ENCODE results near the gene RALB.

The RALB gene

DNA sequence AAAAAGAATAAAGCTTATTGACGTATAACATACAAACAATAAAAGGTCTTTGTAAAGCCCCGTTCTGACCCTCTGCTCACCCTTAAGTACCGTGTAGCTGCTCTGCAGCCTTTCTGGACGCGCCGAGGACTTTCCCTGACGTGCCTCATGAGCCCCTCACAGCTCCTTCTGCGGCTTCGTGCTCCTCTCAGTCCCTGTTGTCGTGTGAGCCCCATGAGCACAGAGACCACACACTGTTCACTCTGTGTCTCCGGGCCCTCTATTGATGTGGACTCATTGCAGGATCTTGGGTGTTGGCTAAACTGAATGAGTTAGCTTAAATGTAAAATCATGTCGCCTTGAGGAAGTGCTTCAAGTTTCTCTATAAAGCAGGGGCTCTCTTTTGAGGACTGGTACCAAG lies 49.6 kb downstream of the RALB start:
- TF ChIP-seq, protein P1, sequence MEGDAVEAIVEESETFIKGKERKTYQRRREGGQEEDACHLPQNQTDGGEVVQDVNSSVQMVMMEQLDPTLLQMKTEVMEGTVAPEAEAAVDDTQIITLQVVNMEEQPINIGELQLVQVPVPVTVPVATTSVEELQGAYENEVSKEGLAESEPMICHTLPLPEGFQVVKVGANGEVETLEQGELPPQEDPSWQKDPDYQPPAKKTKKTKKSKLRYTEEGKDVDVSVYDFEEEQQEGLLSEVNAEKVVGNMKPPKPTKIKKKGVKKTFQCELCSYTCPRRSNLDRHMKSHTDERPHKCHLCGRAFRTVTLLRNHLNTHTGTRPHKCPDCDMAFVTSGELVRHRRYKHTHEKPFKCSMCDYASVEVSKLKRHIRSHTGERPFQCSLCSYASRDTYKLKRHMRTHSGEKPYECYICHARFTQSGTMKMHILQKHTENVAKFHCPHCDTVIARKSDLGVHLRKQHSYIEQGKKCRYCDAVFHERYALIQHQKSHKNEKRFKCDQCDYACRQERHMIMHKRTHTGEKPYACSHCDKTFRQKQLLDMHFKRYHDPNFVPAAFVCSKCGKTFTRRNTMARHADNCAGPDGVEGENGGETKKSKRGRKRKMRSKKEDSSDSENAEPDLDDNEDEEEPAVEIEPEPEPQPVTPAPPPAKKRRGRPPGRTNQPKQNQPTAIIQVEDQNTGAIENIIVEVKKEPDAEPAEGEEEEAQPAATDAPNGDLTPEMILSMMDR (IDR thresholded peaks at IDR 0.05; ENCODE audit: low read depth, low read length, poor library complexity, severe bottlenecking), result no peak
- no peak for TF ChIP-seq EZH2phosphoT487 (IDR thresholded peaks at IDR 0.05; ENCODE audit: borderline replicate concordance, low read length)
- Histone ChIP-seq H3K9me2 (replicated peaks; ENCODE audit: control insufficient read depth, low read length) (no peaks in the 10 kb centered on the region), H3K79me2 (ENCODE audit: control insufficient read depth, low read length) (no peaks in the 10 kb centered on the region), H3K36me3 (ENCODE audit: control insufficient read depth, low read length) (no peaks in the 10 kb centered on the region), H3K4me3 (ENCODE audit: low read length) (no peak overlapping the region), H3K4me1 (ENCODE audit: control insufficient read depth, low read length) (peaks cover 17% of the 10 kb centered on the region), H3K27ac (ENCODE audit: low read depth, low read length) (no peak overlapping the region), H4K20me1 (ENCODE audit: control insufficient read depth, insufficient read depth, low read depth, low read length) (no peaks in the 10 kb centered on the region), H3K9me3 (ENCODE audit: control insufficient read depth, insufficient read depth, low read length) (no peaks in the 10 kb centered on the region), H3K27me3 (ENCODE audit: control insufficient read depth, low read length) (0 out of 2 replicates have a peak, but pooled peaks cover 3% of the 10 kb centered on the region), H3F3A (ENCODE audit: control insufficient read depth, insufficient read depth) (no peaks in the 10 kb centered on the region), H3K4me2 (ENCODE audit: low read length) (no peak overlapping the region)

DNA sequence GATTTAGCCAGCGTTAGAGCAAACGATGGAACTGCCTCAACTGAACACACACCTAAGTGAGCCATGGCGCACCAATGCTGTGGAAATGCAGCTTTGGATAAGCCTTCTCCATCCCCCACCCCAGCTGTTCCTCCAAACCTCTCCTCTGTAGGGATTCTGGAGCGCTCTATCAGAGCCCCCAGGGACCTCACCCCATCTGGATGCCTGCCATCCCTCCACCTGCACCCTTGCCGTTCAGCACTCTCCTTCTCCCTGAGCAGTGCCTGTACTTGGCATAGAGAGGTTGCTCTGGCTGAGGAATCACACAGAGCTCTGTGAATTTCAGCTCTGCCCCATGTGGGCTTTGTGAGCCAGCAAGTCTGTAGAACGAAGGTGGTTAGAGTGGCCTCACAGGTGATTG lies 50.5 kb downstream of the RALB start:
- TF ChIP-seq, protein P1 (IDR thresholded peaks at IDR 0.05; ENCODE audit: low read depth, low read length, poor library complexity, severe bottlenecking), result no peak
- TF ChIP-seq EZH2phosphoT487 (IDR thresholded peaks at IDR 0.05; ENCODE audit: borderline replicate concordance, low read length), result no peak

DNA sequence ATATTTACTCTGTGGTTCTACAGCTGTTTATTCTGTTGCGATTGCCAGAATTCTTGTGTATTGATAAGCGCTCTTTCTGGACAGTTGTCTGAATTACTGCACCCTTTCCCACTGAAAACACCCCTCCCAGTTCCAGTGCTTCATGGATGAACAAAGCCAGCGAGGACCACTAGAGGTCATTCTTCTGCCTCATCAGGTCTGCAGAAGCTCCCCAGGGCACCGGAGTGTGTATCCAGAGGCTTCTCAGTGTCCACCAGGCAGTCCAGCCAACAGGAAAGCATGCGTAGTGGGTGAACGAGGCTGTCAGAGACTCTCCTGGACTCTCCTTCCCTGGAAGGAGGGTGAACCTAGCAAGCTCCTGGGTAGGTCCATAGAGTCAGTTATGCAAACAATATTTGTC lies 52.6 kb downstream of the RALB start:
- H3K27ac ChIP-seq (ENCODE audit: low read depth, low read length), result no peak overlapping the region
- peaks cover 47% of the 10 kb centered on the region for H3K4me1 ChIP-seq (ENCODE audit: control insufficient read depth, low read length)
- no peak overlapping the region for H3K4me2 ChIP-seq (ENCODE audit: low read length)
- peaks cover 4% of the 10 kb centered on the region; the same call in 1 of the 2 replicates for H3F3A ChIP-seq (ENCODE audit: control insufficient read depth, insufficient read depth)
- TF ChIP-seq EZH2phosphoT487 (IDR thresholded peaks at IDR 0.05; ENCODE audit: borderline replicate concordance, low read length), result no peak
- TF ChIP-seq, protein P1 (IDR thresholded peaks at IDR 0.05; ENCODE audit: low read depth, low read length, poor library complexity, severe bottlenecking), result peak; percentile 43
- no peaks in the 10 kb centered on the region for H3K9me3 ChIP-seq (ENCODE audit: control insufficient read depth, insufficient read depth, low read length)
- H3K79me2 ChIP-seq (ENCODE audit: control insufficient read depth, low read length), result no peaks in the 10 kb centered on the region
- no peaks in the 10 kb centered on the region for H3K9me2 ChIP-seq (replicated peaks; ENCODE audit: control insufficient read depth, low read length)
- H3K27me3 ChIP-seq (ENCODE audit: control insufficient read depth, low read length), result 0 out of 2 replicates have a peak, but pooled peaks cover 3% of the 10 kb centered on the region
- H3K4me3 ChIP-seq (ENCODE audit: low read length), result no peak overlapping the region
- no peaks in the 10 kb centered on the region for H3K36me3 ChIP-seq (ENCODE audit: control insufficient read depth, low read length)
- no peaks in the 10 kb centered on the region for H4K20me1 ChIP-seq (ENCODE audit: control insufficient read depth, insufficient read depth, low read depth, low read length)

More for the DNA sequence above, 50.5 kb downstream of the RALB start:
- Histone ChIP-seq H3K4me2 (ENCODE audit: low read length) (no peak overlapping the region), H3K27me3 (ENCODE audit: control insufficient read depth, low read length) (0 out of 2 replicates have a peak, but pooled peaks cover 3% of the 10 kb centered on the region), H3K27ac (ENCODE audit: low read depth, low read length) (no peak overlapping the region), H3K9me3 (ENCODE audit: control insufficient read depth, insufficient read depth, low read length) (no peaks in the 10 kb centered on the region), H3K79me2 (ENCODE audit: control insufficient read depth, low read length) (no peaks in the 10 kb centered on the region), H3K4me3 (ENCODE audit: low read length) (no peak overlapping the region), H3K9me2 (replicated peaks; ENCODE audit: control insufficient read depth, low read length) (no peaks in the 10 kb centered on the region), H4K20me1 (ENCODE audit: control insufficient read depth, insufficient read depth, low read depth, low read length) (no peaks in the 10 kb centered on the region), H3F3A (ENCODE audit: control insufficient read depth, insufficient read depth) (no peaks in the 10 kb centered on the region), H3K36me3 (ENCODE audit: control insufficient read depth, low read length) (no peaks in the 10 kb centered on the region), H3K4me1 (ENCODE audit: control insufficient read depth, low read length) (peaks cover 25% of the 10 kb centered on the region)
